Epithelial cell of esophagus (primary cell): ENCODE data around the gene SLC41A3.
"Not testable (repeated sequence)": the region's sequence is repeated elsewhere in the genome, so short reads cannot be mapped to it uniquely, and the experiment has no call there.

Source experiments
- DNase-seq: peaks from one replicate; pipeline ENCODE4 v3.0.0; 2010; ENCODE audit warnings: low read depth
- H3K4me3 ChIP-seq: 2 replicates; pipeline ENCODE4 v1.5.1; 2011; ENCODE audit warnings: mild to moderate bottlenecking, low read length, control low read depth
- TF ChIP-seq, protein P1 (sequence below): IDR thresholded peaks from 2 replicates; pipeline ENCODE4 v1.5.1; 2011; ENCODE audit warnings: low read depth, mild to moderate bottlenecking, low read length, control low read depth, inconsistent platforms; ENCODE audit not compliant: insufficient read depth; ENCODE audit errors: missing control alignments

The SLC41A3 gene

DNA sequence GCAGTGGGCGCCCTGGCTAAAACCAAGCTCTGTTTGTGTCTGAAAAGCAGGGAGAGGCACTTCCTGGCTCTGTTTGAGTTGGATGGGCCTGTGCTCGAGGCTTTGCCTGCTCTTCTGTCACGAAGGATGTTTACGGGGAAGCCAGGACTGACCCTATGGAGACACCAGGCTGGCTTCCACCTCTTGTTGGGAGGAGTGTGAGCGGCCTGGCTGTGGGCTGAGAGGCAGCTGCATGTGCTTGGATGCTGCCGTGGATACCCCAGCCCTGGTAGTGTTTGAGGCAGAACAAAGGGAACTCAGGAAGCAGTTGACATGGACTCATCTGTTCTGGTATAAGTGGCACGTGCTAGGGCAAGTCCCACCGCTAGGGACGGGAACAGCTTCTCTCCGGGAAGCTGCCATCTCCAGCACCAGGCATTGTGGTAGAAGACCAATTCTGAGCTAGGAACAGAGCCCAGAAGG is 17.6 kb upstream of the SLC41A3 start:
- no peak for DNase-seq
- no peak overlapping the region for H3K4me3 ChIP-seq
- TF ChIP-seq, protein P1, sequence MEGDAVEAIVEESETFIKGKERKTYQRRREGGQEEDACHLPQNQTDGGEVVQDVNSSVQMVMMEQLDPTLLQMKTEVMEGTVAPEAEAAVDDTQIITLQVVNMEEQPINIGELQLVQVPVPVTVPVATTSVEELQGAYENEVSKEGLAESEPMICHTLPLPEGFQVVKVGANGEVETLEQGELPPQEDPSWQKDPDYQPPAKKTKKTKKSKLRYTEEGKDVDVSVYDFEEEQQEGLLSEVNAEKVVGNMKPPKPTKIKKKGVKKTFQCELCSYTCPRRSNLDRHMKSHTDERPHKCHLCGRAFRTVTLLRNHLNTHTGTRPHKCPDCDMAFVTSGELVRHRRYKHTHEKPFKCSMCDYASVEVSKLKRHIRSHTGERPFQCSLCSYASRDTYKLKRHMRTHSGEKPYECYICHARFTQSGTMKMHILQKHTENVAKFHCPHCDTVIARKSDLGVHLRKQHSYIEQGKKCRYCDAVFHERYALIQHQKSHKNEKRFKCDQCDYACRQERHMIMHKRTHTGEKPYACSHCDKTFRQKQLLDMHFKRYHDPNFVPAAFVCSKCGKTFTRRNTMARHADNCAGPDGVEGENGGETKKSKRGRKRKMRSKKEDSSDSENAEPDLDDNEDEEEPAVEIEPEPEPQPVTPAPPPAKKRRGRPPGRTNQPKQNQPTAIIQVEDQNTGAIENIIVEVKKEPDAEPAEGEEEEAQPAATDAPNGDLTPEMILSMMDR = no peak

DNA sequence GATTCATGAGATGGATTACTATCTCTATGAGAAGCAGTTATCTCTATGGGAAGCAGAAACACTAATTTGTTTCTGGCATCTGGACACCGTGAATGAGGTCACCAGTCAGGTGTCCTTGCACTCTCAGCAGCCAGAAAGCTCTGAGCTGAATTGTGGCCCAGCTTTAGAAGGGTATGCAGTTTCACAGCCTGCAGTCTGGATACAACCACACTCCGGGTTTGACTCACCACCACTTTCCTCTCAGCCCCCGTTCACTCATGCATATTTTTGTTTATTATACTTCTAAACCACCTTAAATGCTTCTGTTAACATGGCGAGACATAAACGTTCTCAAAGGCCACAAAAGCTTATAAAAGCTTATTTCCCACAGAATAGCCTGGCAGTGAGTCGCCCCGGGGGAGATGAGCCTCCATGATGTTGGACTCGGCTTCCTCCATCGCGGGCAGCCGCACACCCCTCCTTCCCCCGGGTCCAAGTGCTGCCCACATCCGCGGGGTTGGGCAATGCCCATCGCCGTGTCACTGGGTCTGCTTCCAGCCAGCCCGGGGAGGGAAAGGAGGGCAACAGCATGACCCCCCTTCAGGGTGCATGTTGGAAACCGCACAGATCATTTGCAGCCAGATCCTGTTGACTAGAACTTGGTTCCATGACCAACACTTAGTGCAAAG is 16.8 kb upstream of the SLC41A3 start:
- DNase-seq = no peak
- TF ChIP-seq, protein P1 = no peak
- no peak overlapping the region for H3K4me3 ChIP-seq

DNA sequence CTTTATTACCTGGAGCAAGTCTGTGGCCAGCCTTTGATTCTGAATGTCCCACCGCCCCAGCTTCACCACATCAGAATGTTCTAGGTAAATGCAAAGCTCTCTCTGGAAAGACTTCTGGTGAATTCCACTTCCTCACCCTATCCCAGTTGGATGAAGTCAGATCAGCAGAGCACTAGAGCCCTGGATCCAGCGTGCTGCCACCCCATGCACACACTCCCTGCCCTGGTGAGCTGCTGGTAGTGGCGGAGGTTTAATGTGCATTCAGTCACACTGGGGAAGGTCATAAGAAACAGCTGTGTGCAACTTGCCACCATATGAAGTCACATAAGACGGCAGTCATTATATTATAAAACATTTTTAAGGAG is 16.3 kb upstream of the SLC41A3 start:
- TF ChIP-seq, protein P1 = no peak
- DNase-seq = no peak
- H3K4me3 ChIP-seq = no peak overlapping the region

DNA sequence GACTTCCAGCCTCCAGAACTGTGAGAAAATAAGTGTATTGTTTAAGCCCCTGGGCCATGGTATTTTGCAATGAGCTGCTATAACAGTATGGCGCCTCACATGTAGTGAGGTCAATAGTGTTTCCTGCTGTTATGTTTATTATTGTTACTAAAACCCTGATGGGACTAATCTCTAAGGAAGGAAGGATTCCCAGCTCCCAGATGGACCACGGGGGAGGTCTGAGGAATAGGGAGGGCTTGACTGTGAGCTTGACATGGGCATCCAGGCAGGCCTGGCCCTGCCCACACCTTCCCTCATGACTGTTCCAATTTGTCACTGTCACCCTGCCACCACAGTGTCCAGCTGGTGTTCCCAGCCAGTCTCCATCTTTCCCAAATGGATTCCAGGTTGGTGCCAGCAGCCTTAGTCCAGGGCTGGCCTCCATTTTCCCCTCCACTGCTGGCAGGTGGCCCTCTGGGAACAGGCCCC is 14.5 kb upstream of the SLC41A3 start:
- H3K4me3 ChIP-seq = no peak overlapping the region
- TF ChIP-seq, protein P1 = no peak
- no peak for DNase-seq

DNA sequence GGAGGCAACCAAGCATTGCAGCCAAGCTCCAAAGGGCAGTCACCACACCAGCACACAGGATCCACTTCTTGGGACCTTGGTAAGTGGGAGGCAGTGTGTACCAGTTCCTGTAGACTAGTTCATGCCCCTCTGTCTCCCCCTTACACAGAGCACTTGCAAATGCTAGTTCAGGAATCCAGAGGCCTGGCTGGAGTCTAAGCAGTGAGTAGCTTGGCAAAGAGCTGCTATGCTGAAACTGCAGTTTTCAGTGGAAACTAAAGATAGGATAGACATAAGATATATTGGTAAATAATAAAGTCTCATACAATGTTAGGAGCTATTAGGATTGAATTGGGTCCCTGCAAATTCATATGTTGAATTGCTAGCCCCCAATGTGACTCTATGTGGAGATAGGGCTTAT is 13.9 kb upstream of the SLC41A3 start:
- TF ChIP-seq, protein P1 = no peak
- DNase-seq = no peak
- H3K4me3 ChIP-seq = no peak overlapping the region

DNA sequence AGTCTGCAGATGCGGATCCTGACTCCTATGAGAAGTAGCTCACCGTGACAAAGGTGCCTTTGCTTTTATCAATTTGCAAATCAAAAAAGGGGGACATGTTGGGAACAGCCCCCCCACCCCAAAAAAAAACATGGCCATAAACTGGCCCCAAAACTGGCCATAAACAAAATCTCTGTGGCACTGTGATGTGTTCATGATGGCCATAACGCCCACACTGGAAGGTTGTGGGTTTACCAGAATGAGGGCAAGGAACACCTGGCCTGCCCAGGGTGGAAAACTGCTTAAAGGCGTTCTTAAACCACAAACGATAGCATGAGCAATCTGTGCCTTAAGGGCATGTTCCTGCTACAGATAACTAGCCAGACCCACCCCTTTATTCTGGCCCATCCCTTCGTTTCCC is 12.3 kb upstream of the SLC41A3 start:
- DNase-seq, H3K4me3 ChIP-seq: not testable (repeated sequence)

DNA sequence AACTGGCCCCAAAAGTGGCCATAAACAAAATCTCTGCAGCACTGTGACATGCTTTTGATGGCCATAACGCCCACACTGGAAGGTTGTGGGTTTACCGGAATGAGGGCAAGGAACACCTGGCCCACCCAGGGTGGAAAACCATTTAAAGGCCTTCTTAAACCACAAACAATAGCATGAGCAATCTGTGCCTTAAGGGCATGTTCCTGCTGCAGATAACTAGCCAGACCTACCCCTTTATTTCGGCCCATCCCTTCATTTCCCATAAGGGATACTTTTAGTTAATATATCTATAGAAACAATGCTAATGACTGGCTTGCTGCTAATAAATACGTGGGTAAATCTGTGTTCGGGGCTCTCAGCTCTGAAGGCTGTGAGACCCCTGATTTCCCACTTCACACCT is 8.2 kb upstream of the SLC41A3 start:
- H3K4me3 ChIP-seq, DNase-seq: not testable (repeated sequence)

DNA sequence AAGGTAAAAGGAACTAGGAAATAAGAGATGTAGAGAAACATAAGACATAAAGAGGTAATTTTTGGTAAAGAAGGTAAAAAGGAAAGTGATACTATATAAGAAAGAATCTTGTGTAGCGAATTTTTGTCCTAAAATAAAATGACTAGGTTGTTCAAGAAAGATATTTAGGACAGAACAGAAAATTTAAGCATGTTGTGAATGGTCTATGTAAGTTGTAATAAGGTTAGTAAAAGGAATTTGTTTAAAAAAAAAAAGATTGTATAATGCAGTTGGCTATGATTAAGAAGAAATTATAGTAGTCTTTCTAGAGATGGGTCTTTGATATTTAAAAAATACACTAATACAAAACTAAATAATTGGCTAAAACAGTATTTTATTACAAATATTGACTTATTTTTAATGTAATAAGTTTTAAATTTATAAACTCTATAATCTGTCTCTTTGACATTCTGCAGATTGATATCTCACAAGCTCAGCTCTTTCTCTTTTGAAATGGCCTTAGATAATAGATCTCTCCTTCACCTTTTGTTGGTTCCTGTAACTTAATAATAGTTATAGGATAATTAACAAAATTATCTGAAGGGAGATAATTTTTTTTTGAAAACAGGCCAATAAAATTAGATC is 3.7 kb upstream of the SLC41A3 start:
- H3K4me3 ChIP-seq = no peak overlapping the region
- TF ChIP-seq, protein P1 = no peak
- DNase-seq = no peak
